HG03103 (cell line): ENCODE measurements around the gene TP53TG5.
"Not testable (repeated sequence)": the region's sequence is repeated elsewhere in the genome, so short reads cannot be mapped to it uniquely, and the experiment has no call there.

ENCODE experiments used
- ATAC-seq: cut with Tn5 transposase; IDR thresholded peaks from one replicate; pipeline ENCODE4 v1.9.1; 2021; ENCODE audit warnings: low read depth; ENCODE audit not compliant: unreplicated experiment

TP53TG5 gene

DNA sequence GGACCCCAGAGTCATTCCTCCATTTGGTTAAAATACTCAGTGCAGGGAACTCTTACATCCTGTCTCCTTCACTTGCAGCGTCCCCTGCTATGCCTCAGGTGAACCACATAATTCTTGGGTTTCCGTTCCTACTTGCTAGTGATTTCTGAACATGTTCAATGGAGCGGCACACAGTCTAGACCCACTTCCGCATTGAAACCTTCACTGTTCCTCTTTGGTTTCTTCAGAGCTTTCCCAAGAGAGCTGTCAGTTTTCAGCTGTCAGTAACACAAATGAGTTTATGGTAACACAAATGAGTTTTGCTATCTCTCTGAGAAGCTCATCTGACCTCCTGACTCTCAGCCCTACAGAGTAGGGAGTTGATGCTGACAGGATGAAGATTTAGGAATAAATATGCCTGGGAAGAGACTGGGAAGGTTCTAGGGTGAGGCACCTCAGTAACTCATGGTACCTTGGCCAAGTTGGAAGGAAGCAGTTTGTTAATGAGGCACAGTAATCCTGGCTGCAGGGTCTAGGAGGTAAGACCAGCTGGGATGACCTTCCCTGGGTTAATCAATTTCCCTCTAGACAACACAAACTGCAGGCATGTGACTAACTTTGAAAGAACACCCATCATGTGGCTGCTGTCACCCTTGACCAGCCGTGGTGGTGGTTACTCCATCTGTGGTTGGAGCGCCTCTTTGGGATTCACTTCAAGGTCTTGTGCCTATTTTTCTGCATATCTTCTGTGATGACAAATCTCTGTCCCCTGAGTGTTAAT is 9.7 kb downstream of the TP53TG5 start:
- peak; percentile 81 for ATAC-seq

- no peak for ATAC-seq
Measured at GRCh38 chr20:45367126-45367525, 11.0 kb downstream of the TP53TG5 start.

GRCh38 chr20:45366631-45367030 is 11.5 kb downstream of the TP53TG5 start:
- no peak for ATAC-seq

- no peak for ATAC-seq
Measured at GRCh38 chr20:45366192-45366591, 11.9 kb downstream of the TP53TG5 start.

GRCh38 chr20:45365444-45365970 is 12.6 kb downstream of the TP53TG5 start:
- no peak for ATAC-seq

GRCh38 chr20:45363611-45364492 is 14.3 kb downstream of the TP53TG5 start:
- ATAC-seq, result no peak

- peak; percentile 82 for ATAC-seq
Measured at GRCh38 chr20:45362804-45363610, 15.1 kb downstream of the TP53TG5 start, which contains the start of gene SYS1. SYS1 (plus strand) TSS chr20:45363156; CDS start chr20:45363532, 376 bp downstream.

- ATAC-seq, result no peak
Measured at GRCh38 chr20:45361793-45362192, 16.3 kb downstream of the TP53TG5 start.

DNA sequence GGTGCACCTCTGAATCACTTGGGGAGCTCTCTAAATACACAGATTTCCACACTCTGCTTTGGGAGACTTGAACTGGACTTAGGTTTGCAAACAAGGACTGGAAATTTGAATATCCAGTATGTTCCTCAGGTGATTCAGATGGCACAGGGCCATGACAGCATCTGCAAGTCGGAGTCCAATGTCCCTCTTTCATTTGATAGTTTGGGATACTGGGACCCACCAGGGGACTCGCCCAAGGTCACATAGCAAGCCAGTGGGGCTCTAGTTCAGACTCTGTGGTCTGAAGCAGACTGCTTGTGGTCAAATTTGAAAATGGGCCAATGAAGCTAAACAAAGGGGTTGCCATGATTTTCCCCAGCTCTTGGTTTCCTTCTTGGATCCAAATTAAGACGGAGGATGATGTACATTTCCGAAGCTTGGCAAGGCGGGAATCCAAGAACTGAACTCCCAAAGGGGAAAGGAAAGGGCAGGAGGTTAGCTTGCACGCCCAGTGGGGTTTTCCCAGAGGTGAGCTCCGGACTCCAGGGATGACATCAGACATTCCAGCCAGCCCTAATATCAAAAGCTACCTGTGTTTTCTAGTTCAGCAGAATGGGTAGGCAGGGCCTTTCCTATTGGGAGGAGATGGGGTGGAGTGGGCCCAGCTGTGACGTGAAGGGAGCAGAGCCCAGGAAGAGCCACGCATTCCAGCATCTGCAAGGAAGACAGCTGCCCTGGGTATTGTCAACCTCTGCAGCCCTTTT is 18.5 kb downstream of the TP53TG5 start:
- no peak for ATAC-seq

DNA sequence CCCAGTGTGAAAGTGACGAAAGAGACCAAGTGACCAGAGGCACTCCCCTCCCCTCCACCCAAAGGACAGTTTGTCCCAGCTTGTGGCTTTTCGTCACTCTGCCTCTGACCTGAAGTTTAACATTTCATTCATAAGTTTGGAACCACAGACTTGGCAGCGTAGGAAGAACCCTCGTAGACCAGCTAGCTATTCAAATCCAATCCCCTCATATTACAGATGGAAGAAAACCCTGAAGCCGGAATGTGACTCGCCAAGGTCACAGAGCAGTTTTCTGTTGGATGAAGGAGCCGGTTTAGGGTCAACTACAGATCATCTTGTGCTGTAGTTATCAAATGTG is 19.1 kb downstream of the TP53TG5 start:
- ATAC-seq, result no peak

GRCh38 chr20:45358282-45359068 is 19.6 kb downstream of the TP53TG5 start:
- ATAC-seq, result no peak

DNA sequence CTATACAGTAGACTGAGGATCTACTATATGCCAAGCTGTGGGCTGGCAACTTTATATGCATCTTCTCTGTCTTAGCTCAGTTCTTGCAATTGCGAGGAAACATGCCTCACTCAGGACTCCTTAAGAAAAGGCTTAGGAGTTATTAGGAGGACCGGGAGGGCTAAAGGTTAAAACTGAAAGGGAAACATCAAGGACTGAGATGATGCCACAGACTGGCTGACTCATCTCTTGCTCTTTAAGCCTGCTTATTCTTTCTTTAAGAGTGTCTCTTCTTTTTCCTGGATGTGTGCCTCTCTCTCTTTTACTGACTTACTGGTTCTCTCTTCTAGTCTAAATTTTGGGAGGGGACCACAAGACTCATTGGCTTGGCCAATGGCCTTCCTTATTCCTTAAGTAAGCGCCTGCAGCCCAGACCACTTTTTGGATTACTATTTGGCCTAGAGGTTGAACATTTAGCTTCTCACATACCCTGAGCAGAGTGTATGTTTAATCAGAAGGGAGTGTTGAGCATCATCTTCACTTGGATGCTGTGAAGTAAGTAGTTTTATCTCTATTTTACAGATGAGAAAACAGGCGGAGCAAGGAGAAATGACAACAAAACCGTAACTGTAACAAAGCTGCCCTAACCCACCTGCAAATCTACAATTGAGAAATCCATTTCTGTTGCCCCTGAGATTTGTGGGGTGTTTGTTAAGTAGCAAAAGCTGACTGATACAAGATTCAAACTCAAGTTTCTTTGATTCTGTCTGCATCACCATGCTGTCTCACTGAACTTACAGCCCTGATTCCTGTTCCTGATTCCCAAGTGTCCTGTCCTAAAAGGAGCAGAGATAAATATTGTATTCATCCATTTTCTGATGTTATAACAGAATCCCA is 22.7 kb downstream of the TP53TG5 start:
- ATAC-seq, result no peak

- no peak for ATAC-seq
Measured at GRCh38 chr20:45354423-45355208, 23.5 kb downstream of the TP53TG5 start.

DNA sequence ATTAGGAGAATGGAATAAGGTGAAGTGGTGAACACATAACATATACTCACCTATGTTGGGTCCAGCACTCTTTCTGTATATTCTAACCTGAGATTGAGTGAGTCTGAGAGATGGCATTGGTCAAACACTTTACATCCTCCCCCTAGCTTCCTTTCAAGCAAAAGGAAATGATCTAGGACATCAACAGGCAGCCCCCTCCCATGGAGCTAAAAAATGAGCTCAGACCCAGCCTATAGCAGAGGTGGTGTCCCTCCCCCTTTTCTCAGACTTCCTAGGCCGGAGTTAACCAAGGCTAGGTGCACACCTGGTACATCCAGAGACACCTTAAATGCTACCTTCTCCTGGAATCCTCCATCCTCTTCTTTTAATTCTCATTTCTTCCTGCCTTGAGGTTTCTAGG is 24.4 kb downstream of the TP53TG5 start:
- no peak for ATAC-seq

GRCh38 chr20:45352729-45353128 is 25.4 kb downstream of the TP53TG5 start:
- no peak for ATAC-seq

- not testable (repeated sequence) for ATAC-seq
Measured at GRCh38 chr20:45350795-45351194, 27.3 kb downstream of the TP53TG5 start.

DNA sequence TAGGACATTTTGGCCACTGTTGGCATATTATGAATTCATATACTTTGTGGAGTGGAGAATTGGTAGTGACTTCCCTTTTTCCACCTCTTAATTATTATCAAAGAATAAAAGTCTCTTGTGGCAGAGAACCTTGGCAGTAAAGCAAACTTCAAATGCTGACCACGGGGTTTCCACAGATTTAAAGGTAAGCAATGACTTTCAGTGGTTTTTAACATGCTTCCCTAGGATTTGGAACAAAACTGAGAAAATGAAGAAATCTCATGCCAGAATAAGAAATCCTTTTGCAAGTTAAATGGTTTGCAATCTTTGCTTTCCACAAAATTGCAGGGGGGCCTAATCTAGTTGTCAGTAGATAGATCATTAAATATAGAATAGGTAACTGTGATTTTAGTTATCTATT is 27.9 kb downstream of the TP53TG5 start:
- ATAC-seq, result no peak
